ENCODE results near the gene SYNJ1. TPM values are rescaled to one million over a fixed set of nuclear protein-coding genes. Genes with fewer than 3 reads are reported as not detected.
"Not testable (repeated sequence)": the region's sequence is repeated elsewhere in the genome, so short reads cannot be mapped to it uniquely, and the experiment has no call there.

SYNJ1 gene
- total and polyA plus RNA-seq, 7 experiments from 2014 or later, result 4.3 to 28.5 (median 22.1) TPM

DNA sequence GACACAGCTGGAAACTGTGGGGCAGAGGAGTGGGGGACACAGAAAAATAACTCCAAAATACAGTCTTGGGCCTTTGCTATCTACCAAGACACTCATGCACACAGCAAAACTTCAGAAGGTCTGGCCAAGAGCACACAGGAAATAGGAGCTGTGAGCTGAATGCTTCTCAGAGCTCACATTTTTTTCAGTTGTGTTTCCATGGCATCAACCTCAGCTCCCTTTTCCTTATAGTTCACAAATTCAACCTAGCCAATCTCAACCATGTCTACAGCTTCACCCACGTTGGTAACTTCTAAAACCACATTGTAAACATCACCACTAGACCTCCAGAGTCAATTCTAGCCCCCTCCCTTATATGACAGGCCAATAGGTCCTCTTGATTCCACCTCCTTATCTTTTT, 19.6 kb upstream of the SYNJ1 start:
- no peaks in the 10 kb centered on the region for H3K9me3 ChIP-seq (ENCODE audit: control insufficient read depth in 2 of 3, low read length in 3 of 3)
- peaks cover 0 to 7% of the 10 kb centered on the region in 2 donors for H3K4me1 ChIP-seq (ENCODE audit: control insufficient read depth in 2 of 2, insufficient read depth in 2 of 2, low read length in 2 of 2)
- DNase-seq (peak in 2 of 9 donors; percentile 6 to 21), ATAC-seq (peak; percentile 24)
- H3K27ac Mint-ChIP-seq, result peak overlapping the region in 8 of 9 donors; percentile 31 to 83 (median 70)
- CTCF ChIA-PET, result no interaction called here
- no peaks in the 10 kb centered on the region for H3K9me3 Mint-ChIP-seq
- no peaks in the 10 kb centered on the region for H3K27me3 ChIP-seq (ENCODE audit: control insufficient read depth in 2 of 2, insufficient read depth in 2 of 2, low read length in 2 of 2)
- H3K36me3 ChIP-seq (ENCODE audit: control insufficient read depth in 2 of 3, insufficient read depth in 3 of 3, low read length in 3 of 3), result peaks cover 10 to 86% (median 27%) of the 10 kb centered on the region in 3 experiments
- intact Hi-C loops (cut with micrococcal nuclease), result no loop called here
- H3K4me3 Mint-ChIP-seq, result peak overlapping the region in 7 of 10 donors; percentile 8 to 66 (median 35)
- POLR2A ChIA-PET, result interaction anchor here (0.8 kb wide), 1 partner anchor 14 kb away, joined by 4 read pairs; no protein-coding TSS in a partner anchor
- H3K36me3 Mint-ChIP-seq, result peaks cover 12 to 87% (median 71%) of the 10 kb centered on the region in 5 donors
- peaks cover 7 to 32% (median 26%) of the 10 kb centered on the region in 7 donors for H3K4me1 Mint-ChIP-seq
- H3K4me3 ChIP-seq (ENCODE audit: low read length), result no peak overlapping the region
- H3K27me3 Mint-ChIP-seq, result no peaks in the 10 kb centered on the region
- peak overlapping the region; percentile 11 for H3K27ac ChIP-seq (ENCODE audit: low read depth, low read length)

DNA sequence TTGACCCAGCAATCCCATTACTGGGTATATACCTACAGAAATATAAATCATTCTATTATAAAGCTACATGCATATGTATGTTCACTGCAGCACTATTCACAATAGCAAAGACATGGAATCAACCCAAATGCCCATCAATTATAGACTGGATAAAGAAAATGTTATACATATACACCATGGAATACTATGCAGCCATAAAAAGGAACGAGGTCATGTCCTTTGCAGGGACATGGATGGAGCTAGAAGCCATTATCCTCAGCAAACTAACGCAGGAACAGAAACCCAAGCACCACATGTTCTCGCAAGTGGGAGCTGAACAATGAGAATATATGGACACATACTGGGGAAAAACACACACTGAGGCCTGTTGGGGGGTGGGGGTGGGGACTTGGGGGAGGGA, 18.9 kb upstream of the SYNJ1 start:
- POLR2A ChIA-PET, result interaction anchor here (1.0 kb wide), 1 partner anchor 8 kb away, joined by 3 read pairs; no protein-coding TSS in a partner anchor
- peaks cover 7 to 32% (median 26%) of the 10 kb centered on the region in 7 donors for H3K4me1 Mint-ChIP-seq
- H3K27me3 Mint-ChIP-seq; CTCF ChIA-PET; H3K4me1 ChIP-seq (ENCODE audit: control insufficient read depth in 2 of 2, insufficient read depth in 2 of 2, low read length in 2 of 2); H3K27me3 ChIP-seq (ENCODE audit: control insufficient read depth in 2 of 2, insufficient read depth in 2 of 2, low read length in 2 of 2); DNase-seq; H3K4me3 ChIP-seq (ENCODE audit: low read length); H3K9me3 ChIP-seq (ENCODE audit: control insufficient read depth in 2 of 3, low read length in 3 of 3); H3K9me3 Mint-ChIP-seq; intact Hi-C loops (cut with micrococcal nuclease); H3K27ac ChIP-seq (ENCODE audit: low read depth, low read length); ATAC-seq: not testable (repeated sequence)
- peak overlapping the region in 3 of 10 donors; percentile 25 to 45 (median 35) for H3K4me3 Mint-ChIP-seq
- peaks cover 16 to 85% (median 73%) of the 10 kb centered on the region in 5 donors for H3K36me3 Mint-ChIP-seq
- peaks cover 12 to 87% (median 27%) of the 10 kb centered on the region in 3 experiments for H3K36me3 ChIP-seq (ENCODE audit: control insufficient read depth in 2 of 3, insufficient read depth in 3 of 3, low read length in 3 of 3)
- H3K27ac Mint-ChIP-seq, result peak overlapping the region in 3 of 9 donors; percentile 31 to 83 (median 41)

DNA sequence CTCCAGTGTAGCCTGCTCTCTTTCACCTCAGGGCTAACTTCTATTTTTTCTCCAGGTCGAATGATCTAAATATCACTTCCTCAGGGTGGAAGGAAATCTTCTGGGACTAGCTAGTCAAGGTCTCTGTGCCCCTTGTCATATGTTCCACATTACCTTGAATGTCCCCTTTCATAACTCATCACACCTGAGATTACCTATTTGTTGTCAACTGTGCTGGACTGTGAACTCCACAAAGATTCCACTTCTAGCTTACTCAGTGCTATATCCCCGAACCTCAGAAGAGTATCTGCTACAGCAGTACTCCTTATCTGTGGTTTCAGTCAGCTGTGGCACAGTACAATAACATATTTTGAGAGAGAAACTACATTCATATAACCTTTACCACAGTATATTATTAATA, 14.6 kb upstream of the SYNJ1 start:
- Histone ChIP-seq H3K9me3 (ENCODE audit: control insufficient read depth in 2 of 3, low read length in 3 of 3) (no peaks in the 10 kb centered on the region), H3K4me3 (ENCODE audit: low read length) (no peak overlapping the region), H3K36me3 (ENCODE audit: control insufficient read depth in 2 of 3, insufficient read depth in 3 of 3, low read length in 3 of 3) (peaks cover 10 to 72% (median 13%) of the 10 kb centered on the region in 3 experiments), H3K27ac (ENCODE audit: low read depth, low read length) (no peak overlapping the region), H3K4me1 (ENCODE audit: control insufficient read depth in 2 of 2, insufficient read depth in 2 of 2, low read length in 2 of 2) (peaks cover 0 to 4% of the 10 kb centered on the region in 2 donors), H3K27me3 (ENCODE audit: control insufficient read depth in 2 of 2, insufficient read depth in 2 of 2, low read length in 2 of 2) (no peaks in the 10 kb centered on the region)
- Mint-ChIP-seq H3K4me1 (peaks cover under 1 to 42% (median 17%) of the 10 kb centered on the region in 7 donors), H3K27me3 (no peaks in the 10 kb centered on the region), H3K27ac (peak overlapping the region in 2 of 9 donors; percentile 34 to 65), H3K9me3 (no peaks in the 10 kb centered on the region), H3K4me3 (no peak overlapping the region), H3K36me3 (peaks cover 27 to 85% (median 64%) of the 10 kb centered on the region in 5 donors)
- ChIA-PET CTCF (no interaction called here), POLR2A (interaction anchor here (0.8 kb wide), 1 partner anchor 11 kb away, joined by 3 read pairs; no protein-coding TSS in a partner anchor)
- intact Hi-C loops (cut with micrococcal nuclease), result no loop called here
- DNase-seq, result no peak
- ATAC-seq, result no peak

DNA sequence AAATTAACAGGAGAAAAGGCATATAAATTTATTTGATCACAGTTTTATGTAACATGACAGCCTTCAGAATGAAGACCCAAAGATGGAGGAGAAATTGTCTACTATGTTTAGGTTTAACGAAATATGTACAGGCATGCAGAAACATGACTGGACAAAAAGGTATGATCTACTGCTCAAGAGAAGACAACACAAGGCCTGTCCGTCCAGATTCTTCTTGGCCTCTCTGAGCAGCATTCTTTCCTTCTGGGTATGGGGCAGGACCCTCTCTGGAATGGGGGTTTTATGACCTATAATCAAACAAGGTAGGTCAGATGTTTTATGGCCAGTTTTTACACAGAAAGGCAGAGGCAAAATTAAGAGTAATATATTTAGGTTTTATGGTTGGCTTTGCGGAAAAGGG, 13.5 kb upstream of the SYNJ1 start:
- intact Hi-C loops (cut with micrococcal nuclease), result no loop called here
- Histone ChIP-seq H3K27me3 (ENCODE audit: control insufficient read depth in 2 of 2, insufficient read depth in 2 of 2, low read length in 2 of 2) (no peaks in the 10 kb centered on the region), H3K4me3 (ENCODE audit: low read length) (no peak overlapping the region), H3K4me1 (ENCODE audit: control insufficient read depth in 2 of 2, insufficient read depth in 2 of 2, low read length in 2 of 2) (no peaks in the 10 kb centered on the region), H3K9me3 (ENCODE audit: control insufficient read depth in 2 of 3, low read length in 3 of 3) (no peaks in the 10 kb centered on the region), H3K36me3 (ENCODE audit: control insufficient read depth in 2 of 3, insufficient read depth in 3 of 3, low read length in 3 of 3) (peaks cover 10 to 63% (median 16%) of the 10 kb centered on the region in 3 experiments), H3K27ac (ENCODE audit: low read depth, low read length) (no peak overlapping the region)
- peak overlapping the region in 2 of 9 donors; percentile 38 to 59 for H3K27ac Mint-ChIP-seq
- CTCF ChIA-PET, result no interaction called here
- no peaks in the 10 kb centered on the region for H3K9me3 Mint-ChIP-seq
- H3K27me3 Mint-ChIP-seq, result no peaks in the 10 kb centered on the region
- POLR2A ChIA-PET, result no interaction called here
- ATAC-seq (no peak), DNase-seq (no peak)
- H3K36me3 Mint-ChIP-seq, result peaks cover 27 to 74% (median 53%) of the 10 kb centered on the region in 5 donors
- no peak overlapping the region for H3K4me3 Mint-ChIP-seq
- H3K4me1 Mint-ChIP-seq, result peaks cover 0 to 31% (median 9%) of the 10 kb centered on the region in 7 donors

DNA sequence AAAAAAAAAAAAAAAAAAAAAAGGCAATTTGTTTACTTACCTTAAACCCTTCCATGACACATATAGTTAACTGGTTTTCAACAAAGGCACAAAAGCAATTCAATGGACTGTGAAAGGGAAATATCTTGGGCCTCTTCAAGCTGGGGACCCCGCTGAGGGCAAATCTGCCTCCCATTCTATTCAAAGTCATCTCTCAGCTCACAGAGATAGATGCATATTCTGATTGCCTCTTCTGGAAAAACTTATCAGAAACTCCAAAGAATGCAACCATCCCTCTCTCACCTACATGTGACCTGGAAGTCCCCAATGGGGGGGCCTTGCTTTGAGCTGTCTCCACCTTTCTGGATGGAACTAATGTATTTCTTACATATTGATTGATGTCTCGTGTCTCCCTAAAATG, 12.1 kb upstream of the SYNJ1 start:
- Histone ChIP-seq H3K27me3 (ENCODE audit: control insufficient read depth in 2 of 2, insufficient read depth in 2 of 2, low read length in 2 of 2) (no peaks in the 10 kb centered on the region), H3K27ac (ENCODE audit: low read depth, low read length) (no peak overlapping the region), H3K4me1 (ENCODE audit: control insufficient read depth in 2 of 2, insufficient read depth in 2 of 2, low read length in 2 of 2) (no peaks in the 10 kb centered on the region), H3K4me3 (ENCODE audit: low read length) (no peak overlapping the region), H3K9me3 (ENCODE audit: control insufficient read depth in 2 of 3, low read length in 3 of 3) (no peaks in the 10 kb centered on the region), H3K36me3 (ENCODE audit: control insufficient read depth in 2 of 3, insufficient read depth in 3 of 3, low read length in 3 of 3) (peaks cover 14 to 57% (median 16%) of the 10 kb centered on the region in 3 experiments)
- H3K36me3 Mint-ChIP-seq, result peaks cover 24 to 67% (median 46%) of the 10 kb centered on the region in 5 donors
- H3K4me1 Mint-ChIP-seq, result peaks cover 0 to 26% (median 5%) of the 10 kb centered on the region in 7 donors
- intact Hi-C loops (cut with micrococcal nuclease), result no loop called here
- no peak overlapping the region for H3K4me3 Mint-ChIP-seq
- H3K27ac Mint-ChIP-seq, result no peak overlapping the region
- ChIA-PET CTCF (interaction anchor here (0.6 kb wide), 1 partner anchor 12 kb away, joined by 4 read pairs; no protein-coding TSS in a partner anchor), POLR2A (interaction anchor here (0.8 kb wide), 1 partner anchor 12 kb away, joined by 3 read pairs; no protein-coding TSS in a partner anchor)
- H3K27me3 Mint-ChIP-seq, result no peaks in the 10 kb centered on the region
- no peaks in the 10 kb centered on the region for H3K9me3 Mint-ChIP-seq
- ATAC-seq, result no peak
- DNase-seq, result no peak

DNA sequence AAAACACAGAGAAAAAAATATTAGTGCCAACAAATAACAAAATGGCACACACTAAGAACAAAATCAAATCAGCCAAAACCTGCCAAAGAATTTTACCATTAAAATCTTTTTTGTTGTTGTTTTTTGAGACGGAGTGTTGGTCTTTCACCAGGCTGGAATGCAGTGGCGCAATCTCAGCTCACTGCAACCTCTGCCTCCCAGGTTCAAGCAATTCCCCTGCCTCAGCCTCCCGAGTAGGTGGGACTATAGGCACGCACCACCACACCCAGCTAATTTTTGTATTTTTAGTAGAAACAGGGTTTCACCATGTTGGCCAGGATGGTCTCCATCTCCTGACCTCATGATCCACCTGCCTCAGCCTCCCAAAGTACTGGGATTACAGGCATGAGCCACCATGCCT, 8.3 kb upstream of the SYNJ1 start:
- intact Hi-C loops (cut with micrococcal nuclease), result not testable (repeated sequence)
- H3K36me3 Mint-ChIP-seq, result peaks cover 11 to 46% (median 27%) of the 10 kb centered on the region in 5 donors
- POLR2A ChIA-PET, result interaction anchor here (1.1 to 1.7 kb wide), 2 partner anchors 8 to 36 kb away, joined by 5 to 11 read pairs; partner anchors contain the start of genes PAXBP1 and SYNJ1

More for the DNA sequence above, 8.3 kb upstream of the SYNJ1 start:
- H3K27ac ChIP-seq (ENCODE audit: low read depth, low read length); H3K27me3 ChIP-seq (ENCODE audit: control insufficient read depth in 2 of 2, insufficient read depth in 2 of 2, low read length in 2 of 2); H3K27me3 Mint-ChIP-seq; H3K9me3 ChIP-seq (ENCODE audit: control insufficient read depth in 2 of 3, low read length in 3 of 3); CTCF ChIA-PET; ATAC-seq; H3K27ac Mint-ChIP-seq; H3K9me3 Mint-ChIP-seq; DNase-seq; H3K4me3 ChIP-seq (ENCODE audit: low read length); H3K4me3 Mint-ChIP-seq: not testable (repeated sequence)
- H3K4me1 ChIP-seq (ENCODE audit: control insufficient read depth in 2 of 2, insufficient read depth in 2 of 2, low read length in 2 of 2), result peaks cover 0 to 19% of the 10 kb centered on the region in 2 donors
- peaks cover 8 to 46% (median 34%) of the 10 kb centered on the region in 7 donors for H3K4me1 Mint-ChIP-seq
- peaks cover 3 to 22% (median 10%) of the 10 kb centered on the region in 3 experiments for H3K36me3 ChIP-seq (ENCODE audit: control insufficient read depth in 2 of 3, insufficient read depth in 3 of 3, low read length in 3 of 3)
